SU-DHL-6 (cell line): ENCODE results near the gene LONRF2.

Experiments
- H2AFZ ChIP-seq: fragments of 200-600 bp; sonication (generic); 2 replicates; pipeline ENCODE4 v1.6.1; 2014; ENCODE audit warnings: low read depth, mild to moderate bottlenecking, moderate library complexity, mixed read lengths, antibody characterized with exemption, low read length; ENCODE audit not compliant: severe bottlenecking
- H3F3A ChIP-seq: fragments of 200-600 bp; shearing (Covaris generic); 2 replicates; pipeline ENCODE4 v1.6.0; 2016; ENCODE audit warnings: antibody characterized with exemption, mild to moderate bottlenecking; ENCODE audit not compliant: insufficient read depth
- H3K27ac ChIP-seq: fragments of 200-600 bp; sonication (generic); 2 replicates; pipeline ENCODE4 v1.5.1; 2016; ENCODE audit warnings: low read depth, mild to moderate bottlenecking, low read length, moderate library complexity, mixed read lengths
- H3K27me3 ChIP-seq: fragments of 200-600 bp; sonication (generic), shearing (Covaris generic); 2 replicates; pipeline ENCODE4 v1.6.0; 2014; ENCODE audit warnings: mild to moderate bottlenecking, low read length
- H3K36me3 ChIP-seq: fragments of 200-600 bp; sonication (generic); 2 replicates; pipeline ENCODE4 v1.6.1; 2014; ENCODE audit warnings: mild to moderate bottlenecking, low read length, mixed read lengths
- H3K4me2 ChIP-seq: fragments of 300-600, 200-600 bp; shearing (Covaris generic), sonication (generic); 2 replicates; pipeline ENCODE4 v1.6.0; 2014; ENCODE audit warnings: low read length, low read depth, mild to moderate bottlenecking; ENCODE audit not compliant: poor library complexity, severe bottlenecking
- H3K4me3 ChIP-seq: fragments of 200-600 bp; sonication (generic); 2 replicates; pipeline ENCODE4 v1.5.1; 2014; ENCODE audit warnings: antibody characterized with exemption, low read length, mild to moderate bottlenecking, mixed read lengths; ENCODE audit not compliant: insufficient read depth, poor library complexity, severe bottlenecking
- H3K79me2 ChIP-seq: fragments of 200-600 bp; sonication (generic); 2 replicates; pipeline ENCODE4 v1.6.1; 2014; ENCODE audit warnings: mild to moderate bottlenecking, low read length, moderate library complexity; ENCODE audit not compliant: insufficient read depth
- H3K9ac ChIP-seq: fragments of 200-600 bp; sonication (generic); 2 replicates; pipeline ENCODE4 v1.7.0; 2014; ENCODE audit warnings: mild to moderate bottlenecking, low read length
- H3K9me2 ChIP-seq: fragments of 200-600 bp; sonication (generic); replicated peaks from 2 replicates; pipeline ENCODE4 v1.6.1; 2014; ENCODE audit warnings: low read length; ENCODE audit not compliant: insufficient read depth
- H3K9me3 ChIP-seq: fragments of 200-600 bp; sonication (generic); 2 replicates; pipeline ENCODE4 v1.6.1; 2014; ENCODE audit warnings: low read length, mixed read lengths; ENCODE audit not compliant: insufficient read depth
- H4K20me1 ChIP-seq: fragments of 200-600 bp; sonication (generic); 2 replicates; pipeline ENCODE4 v1.6.1; 2014; ENCODE audit warnings: low read depth, mild to moderate bottlenecking, antibody characterized with exemption, low read length, moderate library complexity, mixed read lengths
- CTCF ChIP-seq: fragments of 200-600 bp; sonication (generic); IDR thresholded peaks from one replicate; pipeline ENCODE4 v1.5.1; 2017; ENCODE audit warnings: antibody characterized with exemption, mild to moderate bottlenecking, low read length, moderate library complexity; ENCODE audit not compliant: insufficient read depth, poor library complexity, severe bottlenecking

LONRF2 gene

GRCh38 chr2:100223502-100223901 lies 98.8 kb downstream of the LONRF2 start:
- Histone ChIP-seq H3K9me3 (no peaks in the 10 kb centered on the region), H3K27ac (no peak overlapping the region), H3K9me2 (no peaks in the 10 kb centered on the region), H3F3A (no peaks in the 10 kb centered on the region), H2AFZ (no peak overlapping the region), H3K9ac (no peak overlapping the region), H3K79me2 (no peaks in the 10 kb centered on the region), H3K27me3 (no peaks in the 10 kb centered on the region), H3K4me3 (no peak overlapping the region), H3K36me3 (no peaks in the 10 kb centered on the region), H3K4me2 (no peak overlapping the region), H4K20me1 (no peaks in the 10 kb centered on the region)
- no peak for TF ChIP-seq CTCF
